HG02588 (cell line): Measurements from ENCODE around the gene GLRX5.

Experiments
- ATAC-seq: cut with Tn5 transposase; IDR thresholded peaks from one replicate; pipeline ENCODE4 v1.9.1; 2021; ENCODE audit warnings: mild to moderate bottlenecking, moderate library complexity; ENCODE audit not compliant: unreplicated experiment

Gene GLRX5

DNA sequence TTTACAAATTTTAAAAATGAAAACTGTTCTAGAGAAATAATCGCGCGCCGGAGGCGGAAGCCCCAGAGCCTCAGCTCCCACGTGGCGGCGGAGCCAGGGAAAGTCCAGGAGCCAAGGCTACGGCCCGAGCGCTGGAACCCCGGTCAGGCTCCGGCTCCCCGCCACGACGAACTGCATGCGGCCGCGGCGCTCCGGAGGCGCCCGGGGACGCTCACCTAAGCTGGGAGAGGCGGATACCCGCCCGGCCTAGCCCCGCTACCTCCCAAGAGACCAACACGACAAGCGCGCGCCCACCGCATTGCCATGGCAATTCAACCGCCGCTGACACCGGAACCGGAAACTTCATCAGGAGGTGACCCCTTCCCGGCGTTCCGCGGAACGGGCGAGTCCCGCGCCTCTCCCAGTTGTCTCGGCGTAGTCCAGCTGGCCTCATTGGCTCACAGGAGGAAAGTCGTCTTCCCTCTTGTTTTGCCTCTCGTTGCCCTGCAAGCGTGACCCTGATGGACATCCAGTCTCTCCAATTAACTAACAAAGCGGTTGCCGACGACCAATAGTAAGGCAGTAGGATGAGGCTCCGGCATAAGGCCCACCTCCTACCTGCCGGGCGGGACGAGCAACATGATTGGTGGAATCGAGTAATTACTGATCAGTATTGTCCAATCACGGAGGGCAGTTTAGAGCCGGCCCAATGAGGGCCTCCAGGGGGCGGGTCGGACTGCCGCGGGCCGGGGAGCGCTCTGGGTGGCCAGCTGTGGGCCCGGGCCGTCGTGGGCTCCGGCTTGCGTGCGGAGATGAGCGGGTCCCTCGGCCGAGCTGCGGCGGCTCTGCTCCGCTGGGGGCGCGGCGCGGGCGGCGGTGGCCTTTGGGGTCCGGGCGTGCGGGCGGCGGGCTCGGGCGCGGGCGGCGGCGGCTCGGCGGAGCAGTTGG is at the start of gene GLRX5:
Gene GLRX5 (plus strand): TSS at position 752 of the 927 bp plus-strand sequence. CDS start 40 bp downstream, at position 792.
- ATAC-seq, result peak; percentile 94

DNA sequence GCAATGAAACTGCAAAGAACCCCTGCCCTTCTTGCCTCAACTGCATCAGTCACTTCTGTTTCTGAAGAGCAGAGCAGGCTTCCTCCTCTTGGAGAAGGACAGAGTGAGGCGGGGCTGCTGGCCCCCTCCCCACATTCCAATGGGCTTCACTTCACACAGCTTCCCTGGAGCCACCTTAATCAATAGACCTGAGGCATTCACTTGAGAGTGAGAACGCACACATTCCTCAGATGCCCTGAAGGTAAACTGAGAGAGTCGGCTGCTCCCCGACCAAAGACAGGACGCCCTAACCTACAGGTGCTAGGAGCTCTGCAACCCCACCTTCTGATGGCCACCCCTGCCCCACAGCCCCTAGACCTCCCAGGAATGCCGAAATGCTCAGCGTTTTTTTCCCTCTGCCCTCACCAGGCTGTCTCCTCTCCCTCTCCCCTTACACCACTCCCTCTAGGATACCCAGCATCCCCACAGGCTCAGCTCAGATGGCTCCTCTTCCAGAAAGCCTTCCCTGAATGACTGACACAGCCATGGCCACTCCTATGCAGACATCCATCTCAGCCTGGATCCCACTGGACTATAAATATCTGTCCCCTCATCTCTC is 49.5 kb upstream of the GLRX5 start:
- ATAC-seq, result no peak

DNA sequence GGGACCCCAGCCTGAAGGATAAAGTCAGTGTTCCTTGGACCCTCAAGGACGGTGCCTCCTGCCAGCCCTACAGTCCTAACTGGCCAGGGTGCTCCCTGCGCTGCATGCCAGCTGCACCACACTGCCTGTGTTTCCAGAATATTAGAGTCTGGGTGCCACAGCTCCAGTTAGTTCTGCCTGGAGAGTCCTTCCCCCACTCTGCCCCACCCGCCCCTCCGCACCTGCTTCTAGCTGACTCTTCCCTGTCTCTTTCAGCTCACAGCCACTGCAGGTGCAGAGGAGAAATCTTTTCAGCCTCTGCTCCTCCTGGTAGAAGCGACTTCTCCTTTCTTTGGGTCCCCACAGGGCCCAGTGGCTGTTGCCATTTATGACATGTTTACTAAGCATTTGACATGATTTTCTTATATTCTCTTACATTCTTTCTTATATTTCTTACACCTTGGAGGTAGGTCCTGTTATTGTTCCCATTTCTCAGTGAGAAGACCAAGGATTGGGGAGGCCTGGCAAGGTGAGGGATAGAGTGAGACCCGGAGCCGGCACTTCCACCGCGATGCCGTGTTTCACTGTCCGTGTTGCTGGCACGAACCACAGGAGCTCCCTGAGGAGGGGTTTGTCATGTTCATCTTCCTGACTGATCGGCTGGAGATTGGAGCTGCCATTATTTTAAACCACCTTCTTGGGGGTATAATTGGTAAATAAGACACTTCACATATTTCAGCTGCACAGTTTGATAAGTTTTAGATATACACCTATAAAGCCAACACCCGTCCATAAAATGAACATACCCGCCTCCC is 47.8 kb upstream of the GLRX5 start:
- ATAC-seq, result no peak

DNA sequence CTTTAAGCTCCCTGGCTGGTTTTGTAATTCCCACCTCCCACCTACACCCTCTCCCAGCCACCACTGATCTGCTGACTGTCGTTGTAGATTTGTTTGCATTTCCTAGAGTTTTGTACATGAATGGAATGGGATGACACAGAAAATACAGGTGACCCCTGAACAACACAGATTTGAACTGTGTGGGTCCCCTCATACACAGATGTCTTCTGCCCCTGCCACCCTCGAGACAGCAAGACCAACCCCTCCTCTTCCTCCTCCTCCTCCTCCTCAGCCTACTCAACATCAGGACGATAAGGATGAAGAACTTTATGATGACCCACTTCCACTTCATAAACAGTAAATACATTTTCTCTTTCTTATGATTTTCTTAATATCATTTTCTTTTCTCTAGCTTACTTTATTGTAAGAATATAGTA is 47.2 kb upstream of the GLRX5 start:
- ATAC-seq, result no peak

DNA sequence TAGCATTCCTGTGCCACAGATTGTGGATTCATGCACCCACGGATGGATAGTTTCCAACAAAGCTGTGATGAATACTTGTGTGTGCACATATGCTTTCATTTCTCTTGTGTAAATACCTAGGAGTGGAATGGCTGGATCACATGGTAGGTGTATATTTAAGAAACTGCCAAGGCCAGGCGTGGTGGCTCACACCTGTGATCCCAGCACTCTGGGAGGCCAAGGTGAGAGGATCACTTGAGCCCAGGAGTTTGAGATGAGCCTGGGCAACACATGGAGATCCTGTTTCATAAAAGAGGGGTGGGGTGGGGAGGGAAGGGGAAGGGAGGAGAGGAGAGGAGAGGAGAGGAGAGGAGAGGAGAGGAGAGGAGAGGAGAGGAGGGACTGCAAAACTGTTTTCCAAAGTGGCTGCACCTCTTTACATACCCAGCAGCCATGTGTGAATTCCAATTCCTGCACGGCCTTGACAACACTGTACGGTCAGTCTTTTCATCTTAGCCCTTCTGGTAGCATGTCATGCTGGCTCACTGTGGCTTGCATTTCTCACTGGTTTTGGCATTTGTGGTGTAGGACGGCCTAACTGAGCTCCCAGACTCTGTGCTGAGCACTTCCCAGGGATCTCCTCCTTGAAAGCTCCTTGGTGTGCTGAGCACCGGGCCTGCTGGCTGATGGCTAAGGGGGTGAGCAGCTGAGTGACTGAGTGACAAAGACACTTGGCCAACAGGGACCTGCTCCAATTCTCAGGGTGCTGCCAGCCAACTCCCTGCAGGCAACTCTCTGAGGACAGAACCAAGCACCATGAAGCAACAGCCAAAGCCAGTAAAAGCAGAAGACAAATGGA is 46.3 kb upstream of the GLRX5 start:
- no peak for ATAC-seq

DNA sequence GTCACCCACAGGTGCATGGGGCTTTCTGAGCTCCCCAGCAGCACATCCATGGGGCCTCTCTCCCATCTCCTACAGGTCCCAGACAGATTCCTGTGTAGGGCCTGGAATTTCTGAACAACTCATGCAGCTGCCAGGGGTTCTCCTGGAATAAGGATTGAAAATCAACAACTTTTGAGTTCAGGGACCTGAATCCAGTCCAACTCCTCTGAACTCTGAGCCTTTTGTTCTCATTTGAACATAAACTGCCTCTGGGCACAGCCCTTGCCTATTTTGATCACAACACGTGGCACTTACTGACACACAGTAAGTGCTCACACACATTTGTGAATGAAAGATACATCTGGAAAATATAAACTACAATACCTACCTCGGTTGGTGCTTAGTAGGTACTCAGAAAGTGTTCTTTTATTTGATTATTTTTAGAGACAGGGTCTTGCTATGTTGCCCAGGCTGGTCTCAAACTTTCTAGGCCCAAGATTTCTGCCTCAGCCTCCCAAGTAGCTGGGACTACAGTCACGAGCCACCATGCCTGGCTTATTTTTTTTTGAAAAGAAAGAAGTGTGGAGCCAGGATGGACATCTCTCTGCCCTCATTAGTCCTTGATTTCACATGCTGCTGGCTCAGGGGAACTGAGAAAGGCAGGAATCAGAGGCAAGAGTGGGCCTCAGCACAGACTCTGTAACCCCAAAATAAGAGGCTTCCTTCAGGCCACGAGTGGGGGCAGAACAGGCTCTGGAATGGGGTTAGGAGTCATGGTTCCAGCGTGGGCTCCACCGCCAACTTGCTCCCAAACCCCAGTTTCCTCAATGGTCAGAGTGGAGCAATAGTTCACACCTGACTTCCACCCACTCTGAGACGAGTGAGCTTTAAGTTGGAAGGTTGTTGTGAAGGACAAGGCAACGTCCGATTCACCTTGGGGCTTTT is 45.4 kb upstream of the GLRX5 start:
- no peak for ATAC-seq

DNA sequence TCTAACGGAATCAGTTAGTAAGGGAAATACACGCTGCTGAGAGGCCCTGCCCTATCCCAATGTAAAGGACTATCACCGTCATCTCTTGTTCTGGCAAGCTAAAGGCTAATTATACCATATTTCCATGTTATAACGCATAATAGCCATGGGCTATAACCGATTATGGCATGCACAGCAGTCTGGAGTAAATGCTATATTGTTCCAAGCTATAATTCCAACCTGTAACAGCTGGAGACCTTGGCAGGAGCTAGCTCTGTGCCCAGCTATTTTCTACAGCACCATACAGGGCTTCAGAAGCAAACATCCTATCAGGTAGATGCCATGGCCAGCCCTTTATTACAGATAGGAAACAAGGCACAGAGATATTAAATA is 44.7 kb upstream of the GLRX5 start:
- no peak for ATAC-seq

DNA sequence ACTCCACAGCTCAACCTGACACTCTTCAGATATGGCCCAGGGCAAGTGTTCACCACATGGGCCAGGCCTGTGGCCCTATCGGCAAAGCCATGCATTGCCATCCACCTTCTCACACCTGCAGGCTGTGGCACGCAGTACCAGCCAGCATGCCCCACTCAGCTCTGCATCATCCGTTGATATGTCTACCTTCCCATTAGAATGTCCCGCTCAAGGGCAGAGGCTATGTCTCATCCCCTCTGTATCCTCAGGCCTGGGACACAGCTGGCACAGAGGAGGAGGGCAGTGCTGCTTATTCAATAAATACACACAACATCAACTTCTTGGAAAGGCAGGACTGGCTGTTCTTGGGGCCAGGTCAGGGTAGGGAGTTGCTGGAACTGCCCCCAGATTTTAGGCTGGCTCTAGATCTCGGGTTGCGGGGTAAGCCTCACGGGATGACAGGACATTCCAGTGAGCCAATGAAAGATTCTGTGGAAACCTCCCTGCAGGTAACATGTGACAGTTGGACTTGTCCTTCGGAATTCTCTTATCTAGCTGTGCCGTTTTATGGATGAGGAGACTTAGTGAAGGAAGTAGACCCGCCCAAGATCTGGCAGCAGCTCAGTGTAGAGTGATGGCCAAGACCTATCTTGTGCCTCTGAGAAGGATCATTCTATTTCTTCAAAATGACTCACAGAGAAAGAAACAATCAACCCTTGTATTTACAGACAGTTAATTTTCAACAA is 44.0 kb upstream of the GLRX5 start:
- ATAC-seq, result no peak

DNA sequence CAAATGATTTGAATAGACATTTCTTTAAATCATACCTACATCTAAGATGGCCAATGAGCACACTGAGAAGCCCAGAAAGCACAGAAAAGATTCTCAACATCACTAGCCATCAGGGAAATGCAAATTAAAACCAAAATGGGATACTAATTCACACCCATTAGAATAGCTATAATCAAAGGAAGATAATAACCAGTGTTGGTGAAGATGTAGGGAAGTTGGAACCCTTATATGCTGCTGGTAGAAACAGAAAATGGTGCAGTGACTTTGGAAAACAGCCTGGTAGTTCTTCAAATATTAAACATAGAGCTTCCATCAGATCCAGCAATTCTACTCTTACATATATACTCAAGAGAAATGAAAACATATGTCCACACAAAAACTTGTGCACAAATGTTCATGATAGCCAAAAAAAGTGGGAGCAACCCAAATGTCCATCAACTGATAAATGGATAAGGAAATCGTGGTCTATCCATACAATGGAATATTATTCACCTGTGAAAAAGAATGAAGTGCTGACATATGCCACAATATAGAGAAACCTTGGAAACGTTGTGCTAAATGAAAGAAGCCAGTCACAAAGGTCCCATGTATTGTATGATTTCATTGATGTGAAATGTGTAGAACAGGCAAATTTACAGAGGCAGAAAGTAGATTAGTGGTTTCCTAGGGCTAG is 42.8 kb upstream of the GLRX5 start:
- ATAC-seq, result no peak

DNA sequence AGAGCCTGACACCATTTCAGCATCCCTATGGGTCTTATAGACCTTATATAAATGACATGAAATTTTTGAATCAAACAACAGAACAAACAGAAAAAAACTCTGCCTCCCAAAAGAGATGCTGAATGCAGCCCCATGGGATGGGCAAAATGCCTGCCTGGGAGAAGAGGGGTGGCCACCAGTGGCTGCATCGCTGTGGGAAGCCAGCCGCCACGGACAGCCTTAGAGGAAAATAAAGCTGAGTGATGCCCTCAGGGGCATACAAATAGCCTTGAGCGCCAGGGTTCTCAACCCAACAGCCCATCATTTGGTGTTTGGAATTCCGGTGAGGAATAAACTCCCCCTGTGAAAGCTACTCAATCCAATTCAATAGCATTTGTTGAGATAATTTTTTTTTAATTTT is 41.3 kb upstream of the GLRX5 start:
- no peak for ATAC-seq

DNA sequence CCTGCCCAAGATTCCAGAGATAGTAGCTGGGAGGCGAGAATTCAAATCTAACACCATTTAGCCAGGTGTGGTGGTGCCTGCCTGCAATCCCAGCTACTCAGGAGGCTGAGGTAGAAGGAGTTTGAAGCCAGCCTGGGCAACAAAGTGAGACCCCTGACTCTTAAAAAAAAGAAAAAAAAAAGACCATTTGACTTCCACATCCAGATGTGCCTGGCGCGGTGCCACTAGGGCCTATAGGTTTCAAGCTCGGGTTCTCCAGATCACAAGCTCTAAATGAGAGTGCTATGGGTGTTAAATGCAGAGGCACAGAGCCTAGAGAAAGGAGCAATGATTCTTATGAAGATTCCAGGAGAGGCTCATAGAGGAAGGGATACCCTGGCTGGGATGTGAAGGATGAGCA is 40.9 kb upstream of the GLRX5 start:
- ATAC-seq, result no peak

DNA sequence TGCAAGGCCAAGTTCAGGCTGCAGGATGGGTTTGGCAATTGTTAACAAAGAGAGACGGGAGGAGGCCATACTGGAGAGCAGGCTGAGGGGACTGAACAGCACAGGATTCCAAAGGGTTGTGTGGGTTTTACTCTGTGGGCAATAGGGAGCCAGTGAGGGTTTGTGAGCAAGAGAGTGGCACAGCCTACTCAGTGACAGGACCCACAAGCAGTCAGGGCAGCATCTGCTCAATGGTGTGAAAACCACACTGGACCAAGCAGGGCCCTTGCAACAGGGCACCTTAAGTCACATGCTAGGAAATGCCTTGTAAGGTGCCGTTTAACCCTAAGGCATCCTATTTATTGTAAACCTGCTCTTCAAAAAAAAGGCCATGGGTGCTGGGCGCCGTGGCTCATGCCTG is 40.4 kb upstream of the GLRX5 start:
- ATAC-seq, result no peak

DNA sequence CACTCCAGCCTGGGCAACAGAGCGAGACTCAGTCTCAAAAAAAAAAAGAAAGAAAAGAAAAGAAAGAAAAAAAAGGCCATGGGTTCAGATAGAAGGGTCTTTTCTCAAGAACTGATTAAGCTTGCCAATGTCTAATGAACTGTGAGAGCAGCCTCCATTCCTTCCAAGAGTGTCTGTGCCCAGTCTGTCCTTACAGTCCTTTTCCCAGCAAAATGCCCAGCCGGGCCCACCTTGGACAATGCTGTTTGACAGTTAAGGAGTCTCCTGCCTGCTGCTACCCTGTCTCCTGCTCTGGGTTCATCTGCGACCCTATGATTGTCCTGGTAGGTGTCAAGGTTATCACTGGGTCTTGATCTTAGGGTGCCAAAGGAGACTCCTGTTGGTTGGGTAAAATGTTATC is 39.8 kb upstream of the GLRX5 start:
- no peak for ATAC-seq

DNA sequence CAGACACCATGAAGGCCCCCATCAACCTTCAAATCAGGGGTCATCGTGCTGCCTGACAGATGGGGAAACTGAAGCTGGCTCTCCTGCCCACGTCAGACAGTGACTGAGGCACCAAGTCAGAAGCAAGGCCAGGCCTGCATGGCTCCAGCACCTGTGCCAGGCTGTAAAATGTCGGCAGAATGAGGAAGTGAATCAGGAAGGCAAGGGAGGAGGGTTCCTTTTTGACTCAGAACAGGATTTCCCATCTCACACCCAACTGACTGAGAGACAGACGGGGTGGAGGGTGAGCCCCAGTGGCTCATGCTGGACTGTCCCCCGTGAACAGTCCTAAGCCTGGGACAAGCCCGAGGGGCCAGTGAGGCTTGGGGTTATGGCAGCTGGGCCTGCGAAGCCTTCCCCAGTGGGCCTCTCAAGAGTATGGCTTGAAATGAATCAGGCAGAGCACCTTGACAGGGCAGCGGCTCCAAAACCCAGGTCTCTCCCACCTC is 39.3 kb upstream of the GLRX5 start:
- peak; percentile 86 for ATAC-seq

DNA sequence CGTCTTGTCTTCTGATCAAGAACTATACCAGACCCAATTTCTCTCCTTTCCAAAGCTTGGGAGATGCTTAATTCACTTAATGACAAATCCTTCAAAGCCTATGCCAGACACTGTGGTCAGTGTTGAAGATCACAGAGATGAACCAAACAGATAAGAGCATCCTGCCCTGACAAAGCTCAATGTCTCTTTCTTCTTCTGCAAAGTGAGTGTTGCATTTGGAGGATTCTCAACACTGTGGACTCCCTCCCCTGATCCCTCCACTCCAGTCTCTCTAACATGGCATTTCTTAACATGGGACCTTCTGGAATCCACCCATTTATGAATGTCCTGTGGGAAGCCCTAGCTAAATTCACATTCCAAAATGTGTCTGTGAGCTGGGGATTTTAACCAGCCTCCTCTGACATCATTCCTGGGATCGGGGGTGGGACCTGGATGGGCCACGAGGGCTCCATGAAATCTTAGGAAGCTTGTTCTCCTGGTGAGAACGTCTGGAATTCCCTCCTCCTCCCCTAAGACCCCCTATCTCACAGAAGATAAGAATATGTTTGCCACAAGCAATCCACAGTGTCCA is 38.7 kb upstream of the GLRX5 start:
- no peak for ATAC-seq

DNA sequence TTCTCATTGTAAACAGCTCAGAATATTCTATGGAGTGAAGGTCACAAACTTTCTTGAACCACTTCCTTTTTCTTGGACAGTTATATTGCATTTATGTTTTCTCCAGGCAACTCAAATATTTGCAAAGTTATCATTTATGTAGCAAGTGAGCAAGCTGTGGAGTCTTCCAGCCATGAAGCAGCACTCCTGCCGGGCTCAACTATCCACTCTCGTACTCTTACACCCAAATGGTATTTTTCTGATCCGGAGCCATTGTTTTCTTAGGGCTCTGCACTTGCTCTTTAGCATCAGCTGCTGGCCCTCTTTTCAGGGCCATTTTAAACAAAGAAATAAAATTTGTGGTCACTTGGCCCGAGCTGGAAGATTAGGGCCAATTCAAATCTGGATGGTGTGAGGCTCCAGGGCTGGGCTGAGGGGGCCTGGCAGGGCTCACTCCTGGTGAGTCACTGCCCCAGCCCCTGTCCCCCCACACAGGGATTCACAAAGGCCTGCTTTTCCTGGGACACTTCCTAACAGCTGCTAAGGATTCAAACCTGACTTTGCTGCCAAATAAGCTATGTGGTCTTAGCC is 38.1 kb upstream of the GLRX5 start:
- ATAC-seq, result no peak

DNA sequence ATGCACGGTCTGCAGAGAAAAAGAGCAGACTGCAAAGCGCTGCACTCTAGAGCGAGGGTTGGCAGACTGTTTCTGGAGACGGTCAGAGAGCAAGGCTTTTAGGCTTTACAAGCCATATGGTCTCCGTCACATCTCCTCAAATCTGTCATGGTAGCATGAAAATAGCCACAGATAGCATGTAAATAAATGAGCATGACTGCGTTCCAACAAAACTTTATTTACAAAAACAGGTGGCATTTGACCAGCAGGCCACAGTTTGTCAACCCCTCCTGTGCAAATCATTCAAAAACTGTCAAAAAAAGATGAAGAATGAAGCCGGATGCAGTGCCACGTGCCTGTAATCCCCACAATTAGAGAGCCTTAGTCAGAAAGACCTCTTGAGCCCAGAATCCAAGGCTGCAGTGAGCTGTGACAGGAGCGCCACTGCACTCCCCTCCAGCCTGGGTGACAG is 37.3 kb upstream of the GLRX5 start:
- no peak for ATAC-seq
